Measurements from ENCODE around the gene B3GAT3. TPM values are rescaled to one million over a fixed set of nuclear protein-coding genes. Genes with fewer than 3 reads are reported as not detected.
"Not testable (repeated sequence)": the region's sequence is repeated elsewhere in the genome, so short reads cannot be mapped to it uniquely, and the experiment has no call there.

B3GAT3 gene
- total RNA-seq, 1 donor from 2014 or later = 93.8 TPM

- intact Hi-C loops (cut with micrococcal nuclease) = loop anchor here (1.0 to 5.0 kb wide), 8 partner anchors 10 to 220 kb away; partner anchors contain the start of genes C11orf98, CSKMT, EML3 and GANAB
- H3K36me3 Mint-ChIP-seq (ENCODE audit: low read depth) = peaks cover 38% of the 10 kb centered on the region
- H3K9me3 Mint-ChIP-seq = no peaks in the 10 kb centered on the region
- H3K27ac Mint-ChIP-seq = peak overlapping the region; percentile 96
- peak overlapping the region; percentile 82 for H3K4me3 Mint-ChIP-seq
- peaks cover 25% of the 10 kb centered on the region for H3K4me1 Mint-ChIP-seq (ENCODE audit: low read depth)
- DNase-seq (ENCODE audit: low spot score) = no peak
- no peaks in the 10 kb centered on the region for H3K27me3 Mint-ChIP-seq (ENCODE audit: insufficient read depth)
Measured at GRCh38 chr11:62622476-62623089, 797 bp upstream of the B3GAT3 start.

DNA sequence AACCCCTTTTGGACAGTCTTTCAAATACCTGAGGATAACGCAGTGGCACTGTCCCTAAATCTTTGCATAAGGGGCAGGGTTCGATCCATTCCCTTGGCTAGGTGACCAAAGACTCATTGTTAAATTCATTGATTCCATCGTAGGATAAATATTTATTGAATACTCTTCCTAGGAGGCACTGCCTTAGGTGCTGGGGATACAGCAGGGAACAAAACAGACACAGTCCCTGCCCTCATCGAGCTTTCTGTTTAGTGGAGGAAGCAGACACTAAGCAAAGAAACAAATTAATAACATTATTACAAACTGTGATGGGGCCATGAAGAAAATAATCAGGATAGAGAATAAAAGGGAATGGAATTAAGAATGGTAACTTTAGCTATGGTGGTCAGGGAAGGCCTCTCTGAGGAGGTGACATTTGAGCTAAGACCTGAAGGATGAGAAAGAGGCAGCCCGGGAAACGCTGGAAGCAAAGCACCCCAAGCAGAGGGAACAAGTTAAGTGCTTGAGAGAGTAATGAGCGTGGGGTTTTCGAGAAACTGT, 689 bp downstream of the B3GAT3 start:
- Mint-ChIP-seq H3K9me3 (no peaks in the 10 kb centered on the region), H3K36me3 (ENCODE audit: low read depth) (peaks cover 35% of the 10 kb centered on the region), H3K4me1 (ENCODE audit: low read depth) (peaks cover 25% of the 10 kb centered on the region), H3K27ac (peak overlapping the region; percentile 92), H3K27me3 (ENCODE audit: insufficient read depth) (no peaks in the 10 kb centered on the region), H3K4me3 (peak overlapping the region; percentile 95)
- DNase-seq (ENCODE audit: low spot score) = no peak
- intact Hi-C loops (cut with micrococcal nuclease) = loop anchor here (5.0 kb wide), 1 partner anchor 221 kb away; no protein-coding TSS in a partner anchor

DNA sequence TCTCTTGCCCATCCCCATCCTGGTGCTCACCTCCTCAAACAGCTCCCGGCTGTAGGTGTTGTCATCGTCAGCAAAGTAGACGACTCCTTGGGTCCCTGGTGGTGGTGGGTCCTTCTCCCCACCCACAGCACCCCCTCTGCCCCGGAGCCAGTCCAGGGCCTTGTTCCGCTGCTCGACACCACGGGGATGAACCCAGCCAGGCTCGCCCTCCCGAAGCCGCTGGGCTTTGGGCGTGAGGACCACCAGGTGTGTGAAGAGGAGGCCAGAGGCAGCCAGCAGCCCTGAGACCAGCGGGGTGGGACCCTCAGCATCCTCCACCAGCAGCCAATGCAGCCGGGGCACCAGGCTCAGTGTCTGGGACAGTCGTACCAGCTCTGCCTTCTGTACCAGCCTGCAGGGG, 4.8 kb downstream of the B3GAT3 start:
- Mint-ChIP-seq H3K36me3 (ENCODE audit: low read depth) (peaks cover 24% of the 10 kb centered on the region), H3K4me1 (ENCODE audit: low read depth) (peaks cover 35% of the 10 kb centered on the region)
- H3K9me3 Mint-ChIP-seq; intact Hi-C loops (cut with micrococcal nuclease); H3K4me3 Mint-ChIP-seq; DNase-seq (ENCODE audit: low spot score); H3K27ac Mint-ChIP-seq; H3K27me3 Mint-ChIP-seq (ENCODE audit: insufficient read depth): not testable (repeated sequence)

DNA sequence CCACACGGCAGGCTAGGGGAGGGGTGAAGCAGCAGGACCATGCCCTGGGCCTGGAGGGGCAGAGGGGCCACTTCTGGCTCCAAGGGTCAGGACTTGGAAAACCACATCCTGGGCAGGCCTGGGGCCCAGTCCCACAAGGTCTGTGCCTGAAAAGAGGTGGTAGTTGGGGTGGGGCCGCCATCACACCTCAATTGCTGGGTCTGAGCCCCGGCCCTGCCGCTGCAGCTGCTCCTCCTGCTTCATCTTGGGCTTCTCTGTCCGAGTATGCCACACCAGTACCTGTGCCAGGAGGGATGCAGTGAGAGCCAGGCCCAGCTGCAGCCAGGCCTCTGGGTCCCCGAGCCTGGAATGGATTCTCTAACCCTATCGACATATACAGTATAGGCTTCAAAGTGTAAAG, 6.3 kb downstream of the B3GAT3 start:
- peaks cover 27% of the 10 kb centered on the region for H3K4me1 Mint-ChIP-seq (ENCODE audit: low read depth)
- intact Hi-C loops (cut with micrococcal nuclease) = no loop called here
- no peaks in the 10 kb centered on the region for H3K9me3 Mint-ChIP-seq
- DNase-seq (ENCODE audit: low spot score) = no peak
- H3K4me3 Mint-ChIP-seq = no peak overlapping the region
- H3K27ac Mint-ChIP-seq = no peak overlapping the region
- peaks cover 16% of the 10 kb centered on the region for H3K36me3 Mint-ChIP-seq (ENCODE audit: low read depth)
- no peaks in the 10 kb centered on the region for H3K27me3 Mint-ChIP-seq (ENCODE audit: insufficient read depth)

DNA sequence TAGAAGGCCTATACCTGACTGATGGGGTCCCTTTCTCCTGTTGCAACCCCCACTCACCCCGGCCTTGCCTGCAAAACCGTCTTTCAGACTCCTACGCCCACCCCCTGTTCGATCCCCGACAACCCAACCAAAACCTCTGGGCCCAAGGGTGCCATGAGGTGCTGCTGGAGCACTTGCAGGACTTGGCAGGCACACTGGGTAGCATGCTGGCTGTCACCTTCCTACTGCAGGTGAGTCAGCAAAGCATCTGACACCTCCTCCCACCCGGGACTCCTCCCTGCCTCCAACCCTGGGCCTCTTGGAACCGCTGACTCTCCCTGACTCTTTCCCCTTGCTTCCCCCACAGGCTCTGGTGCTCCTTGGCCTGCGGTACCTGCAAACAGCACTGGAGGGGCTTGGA, 7.5 kb downstream of the B3GAT3 start:
- peak overlapping the region; percentile 86 for H3K27ac Mint-ChIP-seq
- DNase-seq (ENCODE audit: low spot score) = no peak
- peak overlapping the region; percentile 72 for H3K4me3 Mint-ChIP-seq

GRCh38 chr11:62613291-62613778, 8.5 kb downstream of the B3GAT3 start:
- Mint-ChIP-seq H3K27ac (peak overlapping the region; percentile 83), H3K27me3 (ENCODE audit: insufficient read depth) (no peaks in the 10 kb centered on the region), H3K4me3 (peak overlapping the region; percentile 63), H3K4me1 (ENCODE audit: low read depth) (peaks cover 32% of the 10 kb centered on the region), H3K9me3 (no peaks in the 10 kb centered on the region), H3K36me3 (ENCODE audit: low read depth) (peaks cover 14% of the 10 kb centered on the region)
- intact Hi-C loops (cut with micrococcal nuclease) = loop anchor here (2.0 to 5.0 kb wide), 2 partner anchors 51 to 139 kb away; partner anchors contain the start of genes C11orf98, CSKMT and ZBTB3
- DNase-seq (ENCODE audit: low spot score) = no peak

More for the DNA sequence above, 7.5 kb downstream of the B3GAT3 start:
- Mint-ChIP-seq H3K27me3 (ENCODE audit: insufficient read depth) (no peaks in the 10 kb centered on the region), H3K9me3 (no peaks in the 10 kb centered on the region), H3K36me3 (ENCODE audit: low read depth) (peaks cover 18% of the 10 kb centered on the region), H3K4me1 (ENCODE audit: low read depth) (peaks cover 34% of the 10 kb centered on the region)
- intact Hi-C loops (cut with micrococcal nuclease) = loop anchor here (5.0 kb wide), 1 partner anchor 138 kb away; the partner anchor contains the start of gene ZBTB3

DNA sequence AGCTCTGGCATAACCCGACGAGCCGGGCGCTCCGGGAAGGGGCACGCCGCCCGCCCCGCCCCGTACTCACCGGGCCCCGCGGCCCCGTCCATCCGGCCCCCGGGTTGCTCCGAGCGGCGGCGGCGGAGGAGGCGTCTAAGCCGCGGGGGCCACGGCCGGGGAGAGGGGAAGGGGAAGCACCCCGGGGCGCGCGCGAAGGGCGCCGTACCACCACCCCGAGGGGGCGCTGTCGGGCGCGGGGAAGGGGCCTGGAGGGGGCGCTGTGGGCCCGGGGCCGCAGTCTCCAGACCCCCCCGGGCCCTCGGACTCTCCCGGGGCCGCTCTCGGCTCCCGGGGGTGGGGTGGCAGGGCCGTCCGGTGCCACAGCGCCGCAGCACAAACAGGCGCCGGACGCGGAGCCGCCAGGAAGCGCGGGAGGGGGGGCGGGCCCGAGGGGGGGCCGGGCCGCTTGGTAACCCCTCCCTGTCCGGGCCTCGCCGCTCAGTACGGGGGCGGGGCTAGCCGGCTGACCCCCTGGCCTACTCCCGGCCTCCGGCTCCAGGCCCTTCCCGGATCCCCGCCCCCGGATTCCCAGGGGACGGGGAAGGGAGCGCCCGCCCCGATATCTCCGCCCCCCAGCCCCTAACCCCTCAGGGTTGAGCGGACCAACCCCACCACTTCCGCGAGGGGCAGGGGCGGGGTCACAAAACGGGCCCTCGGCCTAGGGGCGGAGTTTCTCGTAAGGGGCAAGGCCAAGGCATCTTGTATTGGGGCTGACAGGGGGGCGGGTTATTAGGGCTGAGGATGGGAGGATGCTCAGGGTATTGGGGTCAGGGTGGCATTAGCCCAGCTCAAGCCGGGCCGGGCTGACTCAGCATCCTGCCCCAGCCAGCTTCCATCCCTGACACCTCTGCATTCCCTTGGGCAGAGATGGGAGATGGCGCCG, 9.2 kb downstream of the B3GAT3 start, which contains the start of the genes EML3 and ROM1:
Gene EML3 (minus strand): TSS at position 410 of the 925 bp plus-strand sequence. CDS start 318 bp downstream, at position 92.
Gene ROM1 (plus strand): TSS at position 892 of the 925 bp plus-strand sequence. CDS start 25 bp downstream, at position 917.
- intact Hi-C loops (cut with micrococcal nuclease) = loop anchor here (1.0 to 5.0 kb wide), 6 partner anchors 10 to 140 kb away; partner anchors contain the start of genes C11orf98, CSKMT, GANAB and INTS5
- DNase-seq (ENCODE audit: low spot score) = peak; percentile 85
- H3K4me1 Mint-ChIP-seq (ENCODE audit: low read depth) = peaks cover 32% of the 10 kb centered on the region
- no peaks in the 10 kb centered on the region for H3K9me3 Mint-ChIP-seq
- no peaks in the 10 kb centered on the region for H3K27me3 Mint-ChIP-seq (ENCODE audit: insufficient read depth)
- peaks cover 21% of the 10 kb centered on the region for H3K36me3 Mint-ChIP-seq (ENCODE audit: low read depth)
- peak within 1 kb of the TSS; percentile 96 for H3K4me3 Mint-ChIP-seq
- H3K27ac Mint-ChIP-seq = peak within 1 kb of the TSS; percentile 97

GRCh38 chr11:62611705-62612365, 10.0 kb downstream of the B3GAT3 start:
- H3K27me3 Mint-ChIP-seq (ENCODE audit: insufficient read depth) = no peaks in the 10 kb centered on the region
- peak overlapping the region; percentile 96 for H3K4me3 Mint-ChIP-seq
- peaks cover 21% of the 10 kb centered on the region for H3K36me3 Mint-ChIP-seq (ENCODE audit: low read depth)
- peaks cover 32% of the 10 kb centered on the region for H3K4me1 Mint-ChIP-seq (ENCODE audit: low read depth)
- peak overlapping the region; percentile 97 for H3K27ac Mint-ChIP-seq
- intact Hi-C loops (cut with micrococcal nuclease) = loop anchor here (1.0 to 5.0 kb wide), 6 partner anchors 10 to 140 kb away; partner anchors contain the start of genes C11orf98, CSKMT, GANAB and INTS5
- DNase-seq (ENCODE audit: low spot score) = no peak
- H3K9me3 Mint-ChIP-seq = no peaks in the 10 kb centered on the region

- Mint-ChIP-seq H3K4me3 (peak overlapping the region; percentile 96), H3K9me3 (no peaks in the 10 kb centered on the region), H3K36me3 (ENCODE audit: low read depth) (peaks cover 16% of the 10 kb centered on the region), H3K27ac (peak overlapping the region; percentile 97), H3K27me3 (ENCODE audit: insufficient read depth) (no peaks in the 10 kb centered on the region), H3K4me1 (ENCODE audit: low read depth) (peaks cover 32% of the 10 kb centered on the region)
- DNase-seq (ENCODE audit: low spot score) = no peak
- intact Hi-C loops (cut with micrococcal nuclease) = loop anchor here (5.0 kb wide), 1 partner anchor 141 kb away; the partner anchor contains the start of gene ZBTB3
Measured at GRCh38 chr11:62610814-62611704, 10.7 kb downstream of the B3GAT3 start.

DNA sequence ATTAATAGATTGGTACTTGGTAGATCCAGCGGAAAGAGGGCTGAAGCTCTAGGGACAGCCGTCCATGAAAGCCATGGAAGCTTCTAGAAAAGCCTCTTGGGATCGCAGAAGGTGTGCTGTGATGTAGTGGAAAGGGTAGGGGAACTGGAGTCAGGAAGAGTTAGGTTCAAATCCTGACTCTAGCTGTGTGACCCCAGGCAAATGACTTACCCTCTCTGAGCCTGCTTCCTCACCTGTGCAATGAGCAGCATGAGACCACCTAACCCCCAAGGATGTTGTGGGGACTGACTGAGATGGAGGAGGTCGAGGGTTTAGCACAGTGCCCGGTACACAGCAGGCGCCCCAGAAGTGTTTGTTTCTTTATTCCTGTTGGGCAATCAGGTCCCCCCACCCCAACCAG, 11.4 kb downstream of the B3GAT3 start:
- peaks cover 16% of the 10 kb centered on the region for H3K36me3 Mint-ChIP-seq (ENCODE audit: low read depth)
- H3K9me3 Mint-ChIP-seq = no peaks in the 10 kb centered on the region

DNA sequence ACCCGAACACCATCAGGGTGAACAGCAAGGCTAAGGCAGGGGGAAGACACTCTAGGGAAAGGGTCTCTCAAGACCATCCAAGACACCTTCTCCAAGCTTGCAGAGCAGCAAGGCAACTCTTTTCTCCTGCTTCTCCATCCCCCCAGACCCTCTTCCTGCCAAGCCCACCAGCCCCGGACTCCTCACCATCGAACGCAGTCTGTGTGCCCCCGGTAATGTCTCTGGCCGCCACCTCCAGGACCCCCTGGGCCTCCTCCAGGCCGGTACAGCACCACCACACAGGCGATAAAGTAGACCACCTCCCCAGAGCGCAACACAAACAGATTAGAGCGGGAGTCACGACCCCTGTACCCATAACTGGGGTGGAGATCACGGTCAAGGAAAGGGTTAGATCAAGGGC, 13.0 kb downstream of the B3GAT3 start:
- Mint-ChIP-seq H3K4me3 (peak overlapping the region; percentile 32), H3K27ac (peak overlapping the region; percentile 1), H3K27me3 (ENCODE audit: insufficient read depth) (no peaks in the 10 kb centered on the region), H3K4me1 (ENCODE audit: low read depth) (peaks cover 26% of the 10 kb centered on the region), H3K9me3 (no peaks in the 10 kb centered on the region), H3K36me3 (ENCODE audit: low read depth) (peaks cover 24% of the 10 kb centered on the region)
- intact Hi-C loops (cut with micrococcal nuclease) = no loop called here
- DNase-seq (ENCODE audit: low spot score) = no peak

More for the DNA sequence above, 11.4 kb downstream of the B3GAT3 start:
- peak overlapping the region; percentile 96 for H3K4me3 Mint-ChIP-seq
- intact Hi-C loops (cut with micrococcal nuclease) = loop anchor here (5.0 kb wide), 1 partner anchor 142 kb away; the partner anchor contains the start of gene ZBTB3
- H3K4me1 Mint-ChIP-seq (ENCODE audit: low read depth) = peaks cover 32% of the 10 kb centered on the region
- no peak for DNase-seq (ENCODE audit: low spot score)
- H3K27ac Mint-ChIP-seq = peak overlapping the region; percentile 88
- no peaks in the 10 kb centered on the region for H3K27me3 Mint-ChIP-seq (ENCODE audit: insufficient read depth)

Measured in activated T-helper 1 cell treated with anti-CD3 and anti-CD28 coated beads, Interleukin-12 subunit alpha, Interleukin-12 subunit beta, Interleukin-2, Interleukin-4 antibody, amounts not matched to agents 30 ng/mL and 10 ng/mL and 1 ng/mL, durations not matched to agents 14 hours and 24 hours and 36 hours (primary cell).